Measurements from ENCODE around the gene CLSTN1. TPM values are rescaled to one million over a fixed set of nuclear protein-coding genes. Genes with fewer than 3 reads are reported as not detected.
"Not testable (repeated sequence)": the region's sequence is repeated elsewhere in the genome, so short reads cannot be mapped to it uniquely, and the experiment has no call there.

CLSTN1 gene
- total and polyA plus RNA-seq, 2 of the 13 experiments (the other 11 are each of a cell fraction or from before 2014, with no cell fraction given): 19.7 to 29.8 TPM

DNA sequence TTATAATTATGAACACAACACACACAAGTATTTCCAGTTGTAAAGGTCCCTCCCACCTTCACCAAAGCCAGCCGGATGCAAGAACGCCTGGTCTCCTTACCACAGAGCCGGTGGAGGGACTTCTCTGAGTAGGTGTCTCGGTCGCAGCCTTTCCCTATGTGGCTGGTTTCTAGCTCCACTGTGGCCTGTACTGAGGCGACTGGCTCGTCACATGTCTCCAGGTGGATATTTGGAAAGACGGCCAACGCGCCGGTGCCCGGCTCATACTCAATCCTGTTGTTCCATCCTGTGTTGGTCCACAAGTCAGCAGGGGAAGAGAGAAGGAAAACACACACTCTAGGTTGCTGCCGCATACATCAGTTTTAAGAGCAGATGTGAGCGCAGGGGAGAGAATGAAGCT lies 74.4 kb downstream of the CLSTN1 start:
- POLR2A ChIA-PET: no interaction called here
- H3K36me3 ChIP-seq (replicated peaks in 1 of 2; ENCODE audit: control insufficient read depth in 1 of 2, insufficient read depth in 2 of 2, low read length in 2 of 2): peaks cover 23 to 62% of the 10 kb centered on the region in 2 experiments

GRCh38 chr1:9748391-9748790 lies 75.4 kb downstream of the CLSTN1 start:
- H3K27ac ChIP-seq (ENCODE audit: extremely low read length, insufficient read depth, low read length); FAIRE-seq; H3K9ac ChIP-seq (ENCODE audit: insufficient read depth, low read depth, low read length); in situ Hi-C loops (cut with HindIII; ENCODE audit: extremely low pct_ligation_motif_present, low pct_unique_long_range_greater_than_20kb); H3K4me1 ChIP-seq (ENCODE audit: insufficient read depth, low read length); POLR2A ChIA-PET; H4K20me1 ChIP-seq (ENCODE audit: insufficient read depth, low read length); ATAC-seq; CTCF ChIA-PET (ENCODE audit: low intra/inter-chr PET ratio, low total read pairs); DNase-seq (ENCODE audit: low spot score); H3K79me2 ChIP-seq (ENCODE audit: insufficient read depth, low read length); intact Hi-C loops (cut with micrococcal nuclease; ENCODE audit: unreplicated experiment); H2AFZ ChIP-seq (ENCODE audit: low read length); H3K4me3 ChIP-seq (replicated peaks in 1 of 3; ENCODE audit: insufficient read depth in 1 of 3, low read depth in 2 of 3, low read length in 3 of 3); H3K9me3 ChIP-seq (ENCODE audit: low read length); H3K4me2 ChIP-seq (ENCODE audit: low read depth, low read length); H3K27me3 ChIP-seq (ENCODE audit: control insufficient read depth in 1 of 2, insufficient read depth in 2 of 2, low read length in 2 of 2); BruUV-seq (replicated peaks): not testable (repeated sequence)
- 93% methylated on average over 9 of the region's 9 CpGs for WGBS (ENCODE audit: low lambda C conversion rate)
- H3K36me3 ChIP-seq (replicated peaks in 1 of 2; ENCODE audit: control insufficient read depth in 1 of 2, insufficient read depth in 2 of 2, low read length in 2 of 2): peaks cover 30 to 67% of the 10 kb centered on the region in 2 experiments

More for the DNA sequence above, 74.4 kb downstream of the CLSTN1 start:
- Histone ChIP-seq H3K79me2 (ENCODE audit: insufficient read depth, low read length) (no peaks in the 10 kb centered on the region), H3K27me3 (ENCODE audit: control insufficient read depth in 1 of 2, insufficient read depth in 2 of 2, low read length in 2 of 2) (no peaks in the 10 kb centered on the region), H3K4me1 (ENCODE audit: insufficient read depth, low read length) (peaks cover 5% of the 10 kb centered on the region; the same call in 1 of the 2 replicates), H4K20me1 (ENCODE audit: insufficient read depth, low read length) (no peaks in the 10 kb centered on the region), H2AFZ (ENCODE audit: low read length) (no peak overlapping the region), H3K4me2 (ENCODE audit: low read depth, low read length) (no peak overlapping the region), H3K4me3 (replicated peaks in 1 of 3; ENCODE audit: insufficient read depth in 1 of 3, low read depth in 2 of 3, low read length in 3 of 3) (no peak overlapping the region), H3K9me3 (ENCODE audit: low read length) (no peaks in the 10 kb centered on the region), H3K9ac (ENCODE audit: insufficient read depth, low read depth, low read length) (no peak overlapping the region), H3K27ac (ENCODE audit: extremely low read length, insufficient read depth, low read length) (no peak overlapping the region)
- ATAC-seq (no peak), DNase-seq (ENCODE audit: low spot score) (no peak), FAIRE-seq (no peak)
- CTCF ChIA-PET (ENCODE audit: low intra/inter-chr PET ratio, low total read pairs): no interaction called here
- WGBS (ENCODE audit: low lambda C conversion rate): 97% methylated on average over 11 of the region's 14 CpGs
- in situ Hi-C loops (cut with HindIII; ENCODE audit: extremely low pct_ligation_motif_present, low pct_unique_long_range_greater_than_20kb) (no loop called here), intact Hi-C loops (cut with micrococcal nuclease; ENCODE audit: unreplicated experiment) (no loop called here)
- no TSS peak for BruUV-seq (replicated peaks)
- no peak for TF ChIP-seq ZFP36 (IDR thresholded peaks at IDR 0.05; ENCODE audit: borderline replicate concordance, low read depth, low read length, partially characterized antibody)
- TF ChIP-seq SUZ12 (IDR thresholded peaks at IDR 0.05; ENCODE audit: low read depth, low read length): no peak
- no peak for TF ChIP-seq SMARCC2 (IDR thresholded peaks at IDR 0.05)
- TF ChIP-seq NFATC3 (CRISPR knock-in tag; IDR thresholded peaks at IDR 0.05): no peak
- TF ChIP-seq, protein P1, sequence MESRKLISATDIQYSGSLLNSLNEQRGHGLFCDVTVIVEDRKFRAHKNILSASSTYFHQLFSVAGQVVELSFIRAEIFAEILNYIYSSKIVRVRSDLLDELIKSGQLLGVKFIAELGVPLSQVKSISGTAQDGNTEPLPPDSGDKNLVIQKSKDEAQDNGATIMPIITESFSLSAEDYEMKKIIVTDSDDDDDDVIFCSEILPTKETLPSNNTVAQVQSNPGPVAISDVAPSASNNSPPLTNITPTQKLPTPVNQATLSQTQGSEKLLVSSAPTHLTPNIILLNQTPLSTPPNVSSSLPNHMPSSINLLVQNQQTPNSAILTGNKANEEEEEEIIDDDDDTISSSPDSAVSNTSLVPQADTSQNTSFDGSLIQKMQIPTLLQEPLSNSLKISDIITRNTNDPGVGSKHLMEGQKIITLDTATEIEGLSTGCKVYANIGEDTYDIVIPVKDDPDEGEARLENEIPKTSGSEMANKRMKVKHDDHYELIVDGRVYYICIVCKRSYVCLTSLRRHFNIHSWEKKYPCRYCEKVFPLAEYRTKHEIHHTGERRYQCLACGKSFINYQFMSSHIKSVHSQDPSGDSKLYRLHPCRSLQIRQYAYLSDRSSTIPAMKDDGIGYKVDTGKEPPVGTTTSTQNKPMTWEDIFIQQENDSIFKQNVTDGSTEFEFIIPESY (CRISPR knock-in tag; IDR thresholded peaks at IDR 0.05): no peak
- TF ChIP-seq CBX5 (CRISPR knock-in tag; IDR thresholded peaks at IDR 0.05; ENCODE audit: borderline replicate concordance): no peak
- no peak for TF ChIP-seq MTA3 (CRISPR knock-in tag; IDR thresholded peaks at IDR 0.05)
- no peak for TF ChIP-seq PRPF4 (IDR thresholded peaks at IDR 0.05; ENCODE audit: low read depth, low read length, poor library complexity, severe bottlenecking)
- TF ChIP-seq NKX3-1 (CRISPR knock-in tag; IDR thresholded peaks at IDR 0.05): no peak
- TF ChIP-seq ZMYM3 (CRISPR knock-in tag; IDR thresholded peaks at IDR 0.05): no peak
- no peak for TF ChIP-seq ZNF761 (CRISPR knock-in tag; conservative IDR thresholded peaks at IDR 0.05)
- TF ChIP-seq ZNF777 (CRISPR knock-in tag; IDR thresholded peaks at IDR 0.05): no peak
- TF ChIP-seq UBTF (CRISPR knock-in tag; IDR thresholded peaks at IDR 0.05): no peak
- no peak for TF ChIP-seq MBD4 (IDR thresholded peaks at IDR 0.05; ENCODE audit: borderline replicate concordance, low read length)
- TF ChIP-seq MYNN (CRISPR knock-in tag; IDR thresholded peaks at IDR 0.05; ENCODE audit: low read depth): no peak
- TF ChIP-seq IKZF1 (IDR thresholded peaks at IDR 0.05): no peak
- TF ChIP-seq TBP (CRISPR knock-in tag; IDR thresholded peaks at IDR 0.05): no peak
- TF ChIP-seq RELA (CRISPR knock-in tag; IDR thresholded peaks at IDR 0.05): no peak
- no peak for TF ChIP-seq ZFP90 (CRISPR knock-in tag; IDR thresholded peaks at IDR 0.05; ENCODE audit: borderline replicate concordance)

All from HepG2 (cell line).